NCI-H1105 (cell line): ENCODE results near the gene MAN1C1.

Source experiments
- DNase-seq: peaks from one replicate; lab custom pipeline; 2025; lab: John Stamatoyannopoulos, UW

Gene MAN1C1

DNA sequence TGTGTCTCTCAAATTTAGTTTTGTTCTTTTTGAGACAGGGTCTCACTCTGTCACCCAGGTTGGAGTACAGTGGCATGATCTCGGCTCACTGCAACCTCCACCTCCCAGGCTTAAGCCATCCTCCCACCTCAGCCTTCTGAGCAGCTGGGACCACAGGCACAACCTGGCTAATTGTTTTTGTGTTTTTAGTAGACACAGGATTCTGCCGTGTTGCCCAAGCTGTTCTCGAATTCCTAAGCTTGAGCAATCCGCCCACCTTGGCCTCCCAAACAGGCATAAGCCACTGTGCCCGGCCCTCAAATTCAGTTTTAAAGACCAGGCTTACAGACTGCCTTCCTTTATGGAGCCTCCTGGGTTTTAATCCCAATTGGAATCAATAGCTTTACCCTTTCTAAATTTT lies 99.7 kb downstream of the MAN1C1 start:
- DNase-seq: no peak

DNA sequence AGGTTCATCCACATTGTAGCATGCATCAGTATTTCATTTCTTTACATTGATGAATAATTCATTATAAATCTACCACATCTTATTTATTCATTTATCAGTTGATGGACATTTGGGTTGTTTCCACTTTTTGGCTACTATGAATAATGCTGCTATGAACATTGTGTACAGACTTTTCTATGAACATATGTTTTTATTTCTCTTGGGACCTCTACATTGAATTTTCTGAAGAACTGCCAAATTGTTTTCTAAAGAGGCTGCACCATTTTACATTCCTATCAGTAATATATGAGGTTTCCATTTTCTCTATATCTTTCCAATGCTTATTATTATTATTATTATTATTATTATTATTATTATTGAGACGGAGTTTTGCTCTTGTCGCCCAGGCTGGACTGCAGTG lies 102.1 kb downstream of the MAN1C1 start:
- DNase-seq: no peak

DNA sequence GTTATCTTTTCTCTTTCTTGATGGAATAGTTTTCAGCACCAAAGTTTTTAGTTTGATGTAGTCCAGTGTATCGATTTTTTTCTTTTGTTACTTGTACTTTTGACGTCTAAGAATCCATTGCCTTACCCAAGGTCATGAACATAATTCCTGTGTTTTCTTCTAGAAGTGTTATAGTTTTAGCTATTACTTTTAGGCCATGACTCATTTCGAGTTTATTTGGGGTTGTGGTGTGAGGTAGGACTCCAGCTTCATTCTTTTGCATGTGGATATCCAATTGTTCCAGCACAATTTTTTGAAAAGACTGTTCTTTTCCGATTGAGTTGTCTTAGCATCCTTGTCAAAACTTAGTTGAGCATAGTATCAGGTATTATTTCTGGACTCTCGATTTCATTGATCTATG lies 104.0 kb downstream of the MAN1C1 start:
- no peak for DNase-seq

DNA sequence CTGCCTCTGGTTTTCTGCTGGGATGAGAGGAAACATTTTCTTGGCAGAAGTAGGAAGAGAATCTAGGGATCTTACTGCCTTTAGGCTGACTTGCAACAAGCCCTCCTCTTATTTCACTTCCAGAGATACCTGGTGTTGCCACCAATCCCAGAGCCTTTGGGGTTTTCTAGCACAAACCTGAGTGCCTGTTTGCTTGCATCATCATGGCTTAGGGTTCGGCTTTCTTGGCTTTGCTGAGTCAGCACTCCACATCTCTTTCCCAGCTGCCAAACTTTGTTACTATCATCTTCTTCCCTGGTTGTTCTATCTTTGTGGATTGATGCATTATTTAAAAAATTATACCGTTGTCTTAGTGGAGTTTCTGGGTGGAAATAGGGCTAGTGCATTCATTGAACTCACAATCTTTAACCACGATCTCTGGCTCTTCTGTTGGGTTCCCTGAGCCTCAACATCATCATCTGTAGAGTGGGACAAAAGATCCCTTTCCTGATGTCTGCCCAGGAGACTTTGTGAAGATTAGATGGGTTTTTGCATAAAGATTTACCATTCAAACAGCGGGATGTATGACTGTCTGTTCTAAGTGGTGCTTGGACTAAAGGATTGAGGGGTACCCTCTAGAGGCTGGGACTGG lies 106.8 kb downstream of the MAN1C1 start:
- DNase-seq: no peak

DNA sequence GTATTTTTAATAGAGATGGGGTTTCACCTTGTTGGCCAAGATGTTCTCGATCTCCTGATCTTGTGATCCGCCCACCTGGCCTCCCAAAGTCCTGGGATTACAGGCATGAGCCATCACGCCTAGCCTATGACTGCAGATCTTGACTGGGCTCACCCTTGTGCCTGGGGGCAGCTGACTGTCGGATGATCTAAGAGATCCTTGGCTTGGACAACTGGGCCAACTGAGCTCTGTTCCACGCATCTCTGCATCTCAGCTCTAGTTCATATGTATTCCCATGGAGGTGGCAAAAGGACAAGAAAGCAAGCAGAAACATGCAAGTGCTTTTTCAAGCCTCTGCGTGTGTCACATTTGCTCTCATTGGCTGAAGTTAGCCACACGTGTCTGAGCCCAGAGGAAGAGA lies 107.6 kb downstream of the MAN1C1 start:
- no peak for DNase-seq

DNA sequence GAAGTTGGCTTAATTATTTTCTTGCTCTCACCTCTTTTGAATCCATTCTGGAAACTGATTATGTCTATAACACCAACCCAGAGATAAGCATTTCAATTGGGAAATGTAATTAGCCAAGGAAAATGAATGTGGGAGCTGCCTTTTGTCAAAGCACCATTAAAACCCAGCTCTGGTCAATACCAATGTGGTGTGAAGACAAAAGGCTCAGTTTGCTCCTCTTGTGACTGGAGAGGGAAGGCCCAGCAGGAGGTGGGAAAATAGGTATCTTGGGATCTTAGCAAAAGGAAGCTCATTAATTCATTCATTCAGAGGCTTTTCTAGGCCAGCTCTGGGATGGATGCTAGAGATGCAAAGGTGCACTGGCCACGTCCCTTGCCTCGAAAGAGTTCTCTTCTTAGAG lies 108.4 kb downstream of the MAN1C1 start:
- no peak for DNase-seq

DNA sequence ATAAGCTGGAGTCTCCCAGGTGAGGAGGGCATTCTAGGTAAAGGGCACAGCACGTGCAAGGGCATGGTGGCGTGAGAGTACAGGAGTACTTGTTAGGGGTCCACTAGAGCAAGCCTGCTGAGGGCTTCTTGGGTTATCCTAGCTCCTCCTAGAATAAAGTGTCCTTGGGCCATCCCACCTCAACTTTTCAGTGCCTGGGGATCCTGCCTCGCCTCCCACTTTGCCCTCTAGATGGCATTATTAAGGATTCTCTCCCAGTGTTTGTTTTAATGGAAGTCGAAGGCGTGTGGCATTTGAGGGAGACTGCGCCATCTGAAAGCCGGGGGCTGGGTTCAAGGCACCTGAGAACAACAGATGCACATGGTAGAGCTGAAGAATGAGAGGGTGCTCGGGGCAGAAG lies 108.9 kb downstream of the MAN1C1 start:
- no peak for DNase-seq

DNA sequence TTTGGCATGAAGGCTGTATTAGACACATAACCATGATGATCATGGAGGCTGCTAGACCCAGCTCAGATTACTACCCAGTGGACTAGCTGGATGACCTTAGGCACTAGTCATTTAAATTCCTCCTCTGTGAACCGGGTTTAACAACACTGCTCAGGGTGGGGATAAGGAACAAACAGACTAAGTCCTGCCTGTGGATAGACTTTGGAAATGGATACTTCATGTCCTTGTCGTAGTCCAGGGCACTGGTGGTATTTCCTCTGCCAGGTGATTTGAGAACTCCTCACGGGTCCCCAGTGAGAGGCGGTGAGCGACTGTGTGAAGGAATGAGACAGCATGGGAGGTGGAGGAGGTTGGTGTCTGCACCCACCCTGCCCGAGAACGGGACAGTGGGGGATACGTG lies 110.5 kb downstream of the MAN1C1 start:
- no peak for DNase-seq

DNA sequence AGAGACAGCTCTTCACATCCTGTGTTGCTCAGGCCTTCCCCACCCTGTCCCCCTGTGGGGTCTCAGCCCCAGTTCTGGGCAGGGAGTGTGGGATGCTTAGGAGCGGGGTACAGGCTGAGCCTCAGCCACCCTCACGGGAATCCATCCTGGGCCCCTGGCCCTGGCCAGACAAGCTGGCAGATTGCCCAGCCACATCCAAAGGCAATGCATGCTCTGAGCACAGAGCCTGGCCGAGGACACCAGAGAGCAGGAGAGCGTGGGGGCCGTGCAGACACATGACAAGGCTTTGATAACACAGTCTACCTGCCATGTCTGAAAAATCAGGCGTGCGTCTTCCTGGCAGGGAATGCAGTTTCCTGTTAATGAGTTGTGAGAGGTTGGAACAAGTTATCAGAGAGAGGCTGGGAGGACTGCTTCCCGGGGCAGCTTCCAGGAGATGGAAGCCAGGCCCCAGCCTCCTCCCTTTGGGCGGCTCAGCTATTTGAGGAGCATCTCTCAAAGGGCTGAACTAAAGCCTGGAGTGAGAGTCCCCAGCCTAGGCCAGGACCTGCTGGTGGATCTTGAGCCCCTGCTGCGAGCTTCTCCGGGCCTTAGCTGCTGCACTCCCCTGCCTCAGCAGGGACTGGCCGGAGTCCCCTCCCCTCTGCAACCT lies 111.2 kb downstream of the MAN1C1 start:
- peak; percentile 39 for DNase-seq

DNA sequence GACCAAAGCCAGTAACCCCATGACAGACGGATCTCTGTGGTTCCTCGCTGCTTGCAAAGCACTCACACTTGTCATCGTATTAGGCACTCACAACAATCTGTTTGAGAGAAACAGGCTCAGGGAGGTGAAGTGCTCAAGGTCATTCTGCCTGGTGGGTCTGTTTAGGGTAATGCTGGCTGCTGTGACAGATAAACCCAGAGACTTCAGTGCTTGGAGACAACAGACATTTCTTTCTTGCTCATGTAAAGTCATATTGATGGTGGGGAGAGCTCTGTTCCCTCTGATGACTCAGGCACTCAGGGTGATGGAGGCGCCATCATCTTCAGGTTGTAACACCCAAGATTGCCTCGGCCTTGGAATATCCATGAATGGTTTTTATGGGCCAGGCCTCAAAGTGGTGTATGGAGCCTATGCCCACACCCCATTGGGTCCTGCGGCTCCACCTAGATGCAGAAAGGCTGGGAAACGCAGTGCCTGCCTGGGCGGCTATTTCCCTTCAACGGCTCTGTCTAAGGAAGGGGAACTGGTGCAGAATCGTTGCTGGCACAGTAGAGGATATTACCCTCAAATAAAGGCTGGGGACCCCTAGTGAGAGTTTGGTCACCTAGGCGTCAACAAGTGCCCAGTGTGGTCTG lies 111.8 kb downstream of the MAN1C1 start:
- DNase-seq: no peak

DNA sequence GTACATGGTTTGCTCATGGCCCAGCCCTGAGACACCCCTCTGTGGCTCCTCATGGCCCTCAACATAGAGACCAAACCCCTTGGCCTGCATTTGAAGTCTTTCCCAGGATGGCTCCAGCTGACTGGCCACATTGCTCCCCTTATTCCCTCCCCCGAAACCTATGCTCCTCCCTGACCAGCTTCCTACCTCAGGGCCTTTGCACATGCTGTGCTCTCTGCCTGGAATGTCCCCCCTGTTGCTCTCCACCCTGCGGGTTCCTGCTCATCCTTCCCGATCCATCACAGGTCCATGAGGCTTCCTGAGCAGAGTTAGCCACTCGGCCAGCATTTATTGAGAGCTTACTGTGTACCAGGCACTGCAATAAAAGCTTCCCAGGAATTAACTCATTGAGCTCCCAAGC lies 112.5 kb downstream of the MAN1C1 start:
- no peak for DNase-seq

DNA sequence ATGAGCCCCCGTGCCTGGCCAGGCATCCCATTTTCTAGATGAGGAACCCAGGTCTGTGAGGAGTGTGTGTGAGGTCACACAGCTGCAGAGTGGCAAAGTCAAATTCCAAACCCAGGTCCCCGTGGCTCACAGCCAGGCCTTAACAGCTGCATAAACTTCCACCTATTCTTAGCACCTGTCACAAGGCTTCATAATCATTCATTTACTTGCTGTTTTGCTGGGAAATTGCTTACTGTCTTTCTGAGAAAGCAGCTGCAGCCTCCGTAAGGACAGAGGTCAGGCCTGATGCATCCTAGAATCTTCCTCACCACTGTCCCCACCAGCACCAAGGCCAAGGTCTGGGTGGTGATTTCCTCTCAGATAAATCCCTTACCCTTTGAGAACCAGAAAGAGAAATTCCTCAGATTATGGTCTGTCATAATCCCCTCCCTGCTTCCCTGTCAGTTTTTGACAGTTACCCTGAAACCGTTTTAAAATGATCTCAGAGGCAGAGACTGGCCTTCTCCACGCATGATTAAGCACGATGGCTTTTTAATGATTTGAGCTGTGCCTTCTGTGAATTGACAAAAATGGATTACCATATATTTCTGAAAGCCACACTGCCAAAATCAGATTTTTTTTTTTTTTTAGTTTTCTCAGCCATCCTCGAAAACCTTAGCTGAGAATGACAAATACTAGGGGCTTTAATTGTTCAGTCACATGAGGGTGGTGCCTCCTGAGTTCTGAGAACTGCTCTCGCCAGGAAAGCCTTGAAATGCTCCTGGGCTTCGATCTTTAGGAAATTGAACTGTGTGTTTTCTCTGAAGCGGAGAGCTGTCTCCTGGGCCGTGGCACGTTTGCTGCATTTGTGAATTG lies 113.4 kb downstream of the MAN1C1 start:
- DNase-seq: peak; percentile 49

DNA sequence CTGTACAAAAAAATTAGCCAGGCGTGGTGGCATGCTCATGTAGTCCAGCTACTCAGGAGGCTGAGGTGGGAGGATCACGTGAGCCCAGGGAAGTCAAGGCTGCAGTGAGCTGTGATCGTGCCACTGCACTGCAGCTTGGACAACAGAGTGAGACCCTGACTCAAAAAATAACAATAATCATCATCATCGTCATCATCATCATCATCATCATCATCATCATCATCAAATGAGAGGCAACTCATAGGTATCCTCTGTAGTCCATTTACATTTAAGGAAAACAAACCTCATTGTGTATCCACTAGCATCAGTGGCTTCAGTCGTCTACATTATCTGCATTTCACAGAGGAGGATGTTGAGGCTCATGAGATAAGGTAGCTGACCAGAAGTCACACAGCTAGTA lies 114.6 kb downstream of the MAN1C1 start:
- DNase-seq: no peak

DNA sequence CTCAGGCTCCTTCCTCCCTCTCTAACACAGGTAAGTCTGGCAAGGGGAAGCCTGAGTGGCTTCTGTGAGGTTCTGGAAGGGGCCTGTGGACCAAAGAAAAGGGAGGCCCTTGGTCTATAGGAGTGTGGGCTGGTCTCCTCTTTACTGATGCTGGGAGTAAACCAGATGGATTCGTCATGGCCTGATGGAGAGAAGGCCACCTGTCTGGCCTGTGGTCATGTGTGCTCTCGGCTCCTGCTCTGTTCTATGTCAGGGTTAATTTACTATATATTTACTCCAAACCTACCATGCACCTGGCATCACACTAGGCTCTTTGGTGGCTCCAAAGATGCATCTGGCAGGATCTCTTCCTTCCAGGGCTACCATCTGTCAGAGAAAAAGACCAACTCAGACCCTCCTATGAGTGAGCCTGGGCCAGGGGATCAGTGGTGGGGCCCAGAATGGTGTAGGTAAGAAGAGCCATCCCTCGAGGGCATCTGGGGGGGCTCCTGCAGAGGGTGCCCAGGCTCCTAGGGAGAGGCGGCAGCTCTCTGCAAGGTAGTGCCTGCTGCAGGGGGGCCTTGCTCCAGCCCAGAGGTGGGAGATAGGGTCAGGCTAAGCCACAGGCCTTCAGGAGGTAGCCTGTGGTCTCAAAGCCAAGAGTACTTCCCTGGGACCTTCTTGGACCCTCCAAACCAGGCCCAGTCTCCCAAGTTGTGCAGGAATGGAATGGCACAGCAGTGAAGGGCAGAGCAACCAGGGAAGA lies 115.2 kb downstream of the MAN1C1 start:
- no peak for DNase-seq

DNA sequence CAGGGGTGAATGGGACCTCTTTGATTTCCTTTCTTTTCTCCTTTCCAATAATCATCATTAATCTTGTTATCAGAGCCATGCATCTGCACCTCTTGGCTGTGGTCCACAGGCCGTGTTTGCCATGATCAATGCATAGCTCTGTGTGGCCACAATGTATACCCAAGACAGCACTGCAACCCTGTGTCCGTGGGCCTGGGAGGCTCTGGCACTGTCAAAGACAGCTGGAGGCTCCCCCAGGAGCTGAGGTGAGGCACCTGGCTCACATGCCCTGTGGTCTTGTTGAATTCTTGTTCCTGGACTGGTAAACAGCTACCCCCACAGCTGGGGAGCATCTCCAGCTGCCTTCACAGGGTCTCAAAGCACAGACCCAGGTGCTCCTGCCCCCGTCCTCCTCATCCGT lies 116.2 kb downstream of the MAN1C1 start:
- no peak for DNase-seq

DNA sequence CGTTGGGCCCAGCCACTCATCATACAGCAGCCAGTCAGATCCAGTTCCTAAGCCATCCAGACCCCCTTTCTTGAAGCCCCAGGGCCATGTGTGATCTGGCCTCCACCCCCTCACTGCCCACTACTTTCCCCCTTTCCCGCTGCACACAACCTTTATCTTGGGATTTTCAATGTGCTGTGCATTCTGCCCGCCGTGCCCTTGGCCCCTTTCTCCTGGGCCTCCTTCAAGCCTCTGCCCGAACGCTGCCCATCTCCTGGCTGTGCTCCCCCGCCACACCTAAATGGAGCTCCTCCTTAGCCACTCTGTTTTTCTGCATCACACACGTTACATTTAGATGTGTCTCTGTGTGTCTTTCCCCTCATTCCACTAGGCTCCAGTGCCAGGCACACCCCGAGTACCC lies 116.7 kb downstream of the MAN1C1 start:
- no peak for DNase-seq

DNA sequence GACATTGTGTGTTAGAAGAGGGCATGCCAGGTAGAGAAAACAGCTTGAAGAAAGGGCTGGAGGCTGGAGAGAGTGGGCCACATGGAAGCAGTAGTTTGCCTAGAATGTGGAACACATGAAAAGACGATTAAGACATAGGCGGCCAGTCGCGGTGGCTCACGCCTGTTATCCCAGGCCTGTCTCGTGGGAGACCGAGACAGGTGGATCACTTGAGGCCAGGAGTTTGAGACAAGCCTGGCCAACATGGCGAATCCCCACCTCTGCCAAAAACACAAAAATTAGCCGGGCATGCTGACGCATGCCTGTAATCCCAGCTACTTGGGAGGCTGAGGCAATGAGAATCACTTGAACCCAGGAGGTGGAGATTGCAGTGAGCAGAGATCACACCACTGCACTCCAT lies 118.4 kb downstream of the MAN1C1 start:
- peak; percentile 50 for DNase-seq

DNA sequence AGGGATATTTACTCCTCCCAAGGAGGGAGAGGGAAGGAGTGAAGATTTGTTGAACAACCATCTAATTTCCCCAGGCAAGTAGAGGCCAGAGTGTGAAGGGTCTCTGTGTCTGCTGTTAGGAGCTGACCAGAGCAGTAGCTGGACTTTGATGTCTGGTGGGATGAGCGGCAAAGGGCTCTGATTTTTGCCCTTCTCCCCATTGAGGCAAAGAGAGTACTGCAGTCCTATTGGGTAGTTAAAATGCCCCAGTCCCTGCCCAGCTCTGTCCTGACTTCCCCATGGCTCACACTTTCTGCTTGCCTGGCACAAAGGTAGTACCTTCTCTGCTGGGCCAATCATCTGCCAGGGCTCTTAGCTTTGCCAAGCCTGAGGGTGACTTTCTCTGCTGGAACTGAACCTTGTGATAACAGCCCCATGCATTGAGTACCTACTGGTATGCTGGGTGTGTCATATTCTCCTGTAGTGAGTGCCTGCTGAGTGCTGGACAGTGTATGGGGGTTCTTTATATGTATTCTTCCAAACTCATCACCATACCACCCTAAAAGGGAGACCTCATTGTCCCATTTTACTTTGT lies 119.5 kb downstream of the MAN1C1 start:
- DNase-seq: no peak

DNA sequence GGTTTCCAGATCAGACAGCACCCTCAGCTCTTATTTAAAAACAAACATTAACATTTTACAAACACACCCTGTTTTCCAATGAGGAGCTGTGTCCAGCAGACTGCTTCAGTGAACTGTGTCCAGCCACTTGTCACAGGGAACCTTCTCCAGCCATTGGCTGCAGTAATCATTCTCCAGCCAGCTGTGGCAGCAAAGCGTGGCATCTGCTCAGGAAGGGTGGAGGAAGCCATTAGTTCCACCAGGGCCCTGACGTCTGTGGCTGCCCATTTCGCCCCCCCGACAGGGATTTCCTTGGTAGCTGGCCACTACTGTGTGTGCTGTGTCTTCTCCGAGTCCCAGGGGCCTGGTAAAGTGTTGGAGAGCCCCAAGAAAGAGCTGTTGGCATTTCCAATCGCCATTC lies 120.5 kb downstream of the MAN1C1 start:
- DNase-seq: no peak

DNA sequence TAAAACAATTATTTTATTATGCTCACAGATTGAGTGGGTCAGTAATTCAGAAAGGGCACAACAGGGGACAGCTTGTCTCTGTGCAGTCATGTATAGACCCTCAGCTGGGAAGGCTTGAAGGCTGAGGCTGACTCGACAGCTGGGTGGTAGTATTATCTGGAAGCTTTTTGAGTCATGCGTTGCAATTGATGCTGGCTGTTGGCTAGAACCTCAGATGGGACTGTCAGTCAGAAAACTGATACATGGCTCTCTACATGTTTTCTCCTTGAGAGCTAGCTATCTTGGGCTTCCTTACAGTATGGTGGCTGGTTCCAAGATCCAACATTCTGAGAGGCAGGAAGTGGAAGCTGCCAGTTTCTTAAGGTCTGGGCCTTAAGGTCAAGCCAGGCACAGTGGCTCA lies 121.9 kb downstream of the MAN1C1 start:
- no peak for DNase-seq

DNA sequence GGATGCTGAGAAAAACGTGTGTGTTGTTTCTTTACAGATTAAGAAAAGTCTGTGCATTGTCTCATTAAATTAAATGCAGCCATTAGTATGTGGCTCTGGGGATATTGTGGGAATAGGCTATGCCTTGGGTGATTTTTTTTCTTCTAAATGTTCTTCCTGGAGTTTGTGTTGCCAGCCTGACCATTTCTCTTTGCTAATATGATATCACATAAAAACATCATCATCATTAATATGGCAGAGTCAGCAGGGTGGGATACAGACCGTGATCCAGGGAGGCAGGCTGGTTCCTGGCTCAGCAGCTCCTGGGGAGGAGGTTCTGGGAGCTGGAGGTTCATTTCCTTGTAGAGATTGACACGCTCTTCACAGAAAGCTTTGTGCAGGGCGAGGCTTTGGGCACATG lies 122.8 kb downstream of the MAN1C1 start:
- DNase-seq: no peak

DNA sequence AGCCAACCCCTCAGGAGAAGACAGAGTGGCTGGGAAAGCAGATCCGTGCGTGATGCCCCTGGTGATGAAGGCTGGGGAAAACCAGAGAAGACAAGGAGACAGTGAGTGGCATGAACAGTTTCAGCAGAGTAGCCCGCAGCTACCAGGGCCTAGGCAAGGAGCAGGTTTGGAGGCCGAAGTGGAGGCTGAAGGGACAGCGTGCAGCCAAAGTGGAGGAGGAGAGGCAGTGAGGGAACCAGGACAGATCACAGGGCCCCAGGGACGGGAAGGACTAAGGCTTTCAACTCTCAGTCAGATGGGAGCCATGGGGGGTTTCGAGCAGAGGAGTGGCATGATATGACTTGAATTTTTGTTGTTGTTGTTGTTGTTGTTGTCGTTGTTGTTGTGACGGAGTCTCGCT lies 123.5 kb downstream of the MAN1C1 start:
- DNase-seq: no peak
